K562 (cell line): ENCODE data around the gene NTM. TPM values are rescaled to one million over a fixed set of nuclear protein-coding genes. Genes with fewer than 3 reads are reported as not detected.
A peak's percentile ranks its signal among the peaks of the same experiment; 100 is the strongest.

Experiments
- ATAC-seq: fragments of 200-7000 bp; cut with Tn5 transposase; 3 replicates; pipeline ENCODE4 v1.9.1; 2020; ENCODE audit warnings: moderate library complexity
- BruUV-seq: library from RNA; stranded (reverse); fragments of 400-500 nt; replicated peaks from 2 replicates; lab custom pipeline; 2021; lab: Mats Ljungman, UMichigan
- CTCF ChIA-PET: fragments of 300-600 bp; formaldehyde crosslinking; extraction: SDS; loops from one replicate; lab custom pipeline; 2021; ENCODE audit warnings: low intra/inter-chr PET ratio; lab: Yijun Ruan, JAX
- POLR2A ChIA-PET: fragments of 300-600, 350-650 bp; sonication (Branson Sonifier 250); formaldehyde crosslinking; extraction: SDS; loops from one replicate; lab custom pipeline; 2021; ENCODE audit warnings: antibody characterized with exemption, inconsistent platforms; lab: Yijun Ruan, JAX
- DNase-seq, 4 experiments: peaks; one replicate each; pipeline versions ENCODE4 v3.0.0 to v3.0.0-alpha.2; 2011 to 2018; ENCODE audit warnings: low spot score in 3 of 4, mixed read lengths in 3 of 4; ENCODE audit errors: extremely low read depth in 1 of 4
- FAIRE-seq: peaks from 2 replicates; lab custom pipeline; 2011; peaks lifted over from hg19 to GRCh38; lab: Jason Lieb, UNC
- H2AFZ ChIP-seq: 2 replicates; pipeline ENCODE4 v1.6.0; 2011; ENCODE audit warnings: low read depth, low read length, control low read depth, inconsistent platforms
- H3K27ac ChIP-seq: fragments of 200-600 bp; 3 replicates; pipeline ENCODE4 v1.8.0; 2011; ENCODE audit warnings: low read depth, mild to moderate bottlenecking, control low read depth, inconsistent platforms, low read length, moderate library complexity, mixed read lengths; ENCODE audit errors: extremely low read depth
- H3K27me3 ChIP-seq, 2 experiments: fragments of 300-600 bp in 1 of 2; 2 replicates in 1 of 2; 3 replicates in 1 of 2; pipeline versions ENCODE4 v1.6.0 to v1.8.0; 2011; ENCODE audit warnings: inconsistent platforms in 2 of 2, low read length in 2 of 2, mild to moderate bottlenecking in 1 of 2, mixed read lengths in 1 of 2, moderate library complexity in 1 of 2; ENCODE audit not compliant: control insufficient read depth in 2 of 2, insufficient read depth in 2 of 2
- H3K36me3 ChIP-seq: fragments of 300-600 bp; 3 replicates; pipeline ENCODE4 v1.8.0; 2011; ENCODE audit warnings: mild to moderate bottlenecking, low read length, inconsistent platforms; ENCODE audit not compliant: control insufficient read depth, insufficient read depth
- H3K4me1 ChIP-seq, 2 experiments: fragments of 200-600 bp in 1 of 2; replicated peaks in 1 of 2; 2 replicates in 1 of 2; 3 replicates in 1 of 2; pipeline versions ENCODE4 v1.5.1 to v1.8.0; 2011; ENCODE audit warnings: inconsistent platforms in 2 of 2, low read length in 2 of 2, mild to moderate bottlenecking in 1 of 2, mixed read lengths in 1 of 2, moderate library complexity in 1 of 2; ENCODE audit not compliant: control insufficient read depth in 2 of 2, insufficient read depth in 2 of 2
- H3K4me2 ChIP-seq: 2 replicates; pipeline ENCODE4 v1.6.1; 2011; ENCODE audit warnings: low read length, control low read depth, inconsistent platforms, mixed read lengths; ENCODE audit not compliant: insufficient read depth
- H3K4me3 ChIP-seq: fragments of 200-600 bp; sonication (generic), shearing (Covaris generic); 2 replicates; pipeline ENCODE4 v1.5.1; 2016; ENCODE audit warnings: control low read depth, inconsistent platforms
- H3K79me2 ChIP-seq: fragments of 200-600 bp; 3 replicates; pipeline ENCODE4 v1.8.0; 2011; ENCODE audit warnings: low read length, inconsistent platforms; ENCODE audit not compliant: control insufficient read depth, insufficient read depth
- H3K9ac ChIP-seq, 2 experiments: 2 replicates each; pipeline versions ENCODE4 v1.6.0 to v1.6.1; 2011; ENCODE audit warnings: low read depth in 2 of 2, low read length in 2 of 2, control low read depth in 1 of 2, inconsistent platforms in 1 of 2, mild to moderate bottlenecking in 1 of 2, mixed read lengths in 1 of 2; ENCODE audit not compliant: insufficient read depth in 1 of 2
- H3K9me1 ChIP-seq: one replicate; pipeline ENCODE4 v1.6.0; 2011; ENCODE audit warnings: inconsistent platforms, mild to moderate bottlenecking, low read length, moderate library complexity; ENCODE audit not compliant: control insufficient read depth, insufficient read depth
- H3K9me3 ChIP-seq: replicated peaks from 2 replicates; pipeline ENCODE4 v1.5.1; 2011; ENCODE audit warnings: low read depth, low read length, inconsistent platforms; ENCODE audit not compliant: control insufficient read depth, insufficient read depth
- H4K20me1 ChIP-seq: replicated peaks from 2 replicates; pipeline ENCODE4 v1.6.1; 2011; ENCODE audit warnings: low read length, inconsistent platforms, mixed read lengths; ENCODE audit not compliant: control insufficient read depth, insufficient read depth
- BRD4 ChIP-seq: fragments of 200-600 bp; sonication (generic); IDR thresholded peaks from 2 replicates; pipeline ENCODE4 v1.6.1; 2017; ENCODE audit warnings: inconsistent platforms
- POLR2AphosphoS2 ChIP-seq: IDR thresholded peaks from 2 replicates; pipeline ENCODE4 v1.6.1; 2012; ENCODE audit warnings: low read length, improper control_type of control experiment
- RBM25 ChIP-seq: fragments of 200-400 bp; formaldehyde crosslinking; IDR thresholded peaks from 2 replicates; pipeline ENCODE4 v1.6.1; 2018; ENCODE audit warnings: low read length, low read depth, moderate library complexity; ENCODE audit not compliant: severe bottlenecking
- REST ChIP-seq, 2 experiments: fragments of 450-650 bp; formaldehyde crosslinking in 1 of 2; IDR thresholded peaks; 2 replicates each; pipeline versions ENCODE4 v1.4.0 to v1.6.1; 2014 to 2020; ENCODE audit warnings: mild to moderate bottlenecking in 2 of 2, borderline replicate concordance in 1 of 2, low read depth in 1 of 2
- YY1 ChIP-seq, 3 experiments: IDR thresholded peaks; 2 replicates each; pipeline ENCODE4 v1.6.1; 2011; ENCODE audit warnings: low read length in 2 of 3, mild to moderate bottlenecking in 2 of 3, moderate library complexity in 2 of 3, borderline replicate concordance in 1 of 3, control low read depth in 1 of 3, low read depth in 1 of 3; ENCODE audit not compliant: insufficient read depth in 3 of 3, insufficient replicate concordance in 2 of 3, control insufficient read depth in 1 of 3, insufficient read length in 1 of 3; ENCODE audit errors: extremely low read depth in 1 of 3
- ZNF146 ChIP-seq: IDR thresholded peaks from one replicate; pipeline ENCODE4 v1.6.1; 2018; ENCODE audit warnings: missing compliant biosample characterization; ENCODE audit not compliant: unreplicated experiment
- WGBS: fragments of 100-300 bp; shearing (Covaris generic); methylation state at CpG from one replicate; pipeline ENCODE4 v1.1.6; 2016; ENCODE audit warnings: low coverage, mixed read lengths; ENCODE audit not compliant: insufficient coverage; ENCODE audit errors: missing lambda C conversion rate; 5-methylcytosine and 5-hydroxymethylcytosine counted together
- in situ Hi-C: fragments of 300-500 bp; cut with MboI; formaldehyde crosslinking; loops from 4 replicates; pipeline ENCODE4 v1.15.0; 2018; ENCODE audit warnings: inconsistent platforms, mixed read lengths
- intact Hi-C: fragments of 100-400 bp; cut with micrococcal nuclease; formaldehyde crosslinking; loops from 2 replicates; pipeline ENCODE4 v1.14.2; 2022
- polyA plus RNA-seq, 8 experiments: library from polyadenylated mRNA; depleted of rRNA in 4 of 8; stranded (reverse) in 5 of 8; unstranded in 3 of 8; fragments of >200 nt; fragmentation: Nextera tagmentation in 2 of 8; fragmentation: Illumina TruSeq in 1 of 8; extraction: Ambion mirVana in 2 of 8; extraction: Trizol in 1 of 8; gene quantifications; 2 replicates each; pipeline versions ENCODE4 v1.2.1 to v1.2.3, GENCODE V29; 2011 to 2014; ENCODE audit warnings: inconsistent platforms in 1 of 8, missing spikeins in 1 of 8
- total RNA-seq, 7 experiments: library from RNA; depleted of rRNA in 6 of 7; stranded (reverse); fragments of >200 nt in 6 of 7; fragmentation: Illumina TruSeq in 2 of 7; extraction: Trizol in 2 of 7; gene quantifications; 2 replicates each; pipeline versions ENCODE4 v1.2.1 to v1.2.3, GENCODE V29; 2011 to 2021; ENCODE audit warnings: low replicate concordance in 1 of 7

NTM gene
- total and polyA plus RNA-seq, 9 of the 15 experiments (the other 6 are each of a cell fraction or from before 2014, with no cell fraction given), result not detected

- 0% methylated on average over 1 of the region's 1 CpG for WGBS
- in situ Hi-C loops, result no loop called here
- ATAC-seq, result no peak
- no peak for FAIRE-seq
- no peaks in the 10 kb centered on the region for H3K27me3 ChIP-seq
- H3K9me3 ChIP-seq, result no peaks in the 10 kb centered on the region; the same call in 1 of the 2 replicates
- no peak overlapping the region for H3K27ac ChIP-seq
- no TSS peak for BruUV-seq
- intact Hi-C loops, result no loop called here
- CTCF ChIA-PET, result no interaction called here
- POLR2A ChIA-PET, result no interaction called here
- H3K4me3 ChIP-seq, result no peak overlapping the region
- no peak overlapping the region for H3K9ac ChIP-seq
- no peaks in the 10 kb centered on the region for H4K20me1 ChIP-seq
- no peaks in the 10 kb centered on the region for H3K79me2 ChIP-seq
- no peaks in the 10 kb centered on the region for H3K36me3 ChIP-seq
- no peaks in the 10 kb centered on the region for H3K4me1 ChIP-seq
- H3K9me1 ChIP-seq, result no peaks in the 10 kb centered on the region
- no peak overlapping the region for H2AFZ ChIP-seq
- no peak for DNase-seq
- H3K4me2 ChIP-seq, result no peak overlapping the region
- peak; percentile 30 for TF ChIP-seq ZNF146 (CRISPR knock-in tag)
- TF ChIP-seq RBM25, result peak; percentile 13
- no peak for TF ChIP-seq BRD4
Measured at GRCh38 chr11:132020001-132020400, 649.6 kb downstream of the NTM start.

- POLR2A ChIA-PET, result no interaction called here
Measured at GRCh38 chr11:132022285-132022684, 651.9 kb downstream of the NTM start.

More at GRCh38 chr11:132022285-132022684, 651.9 kb downstream of the NTM start:
- H3K4me3 ChIP-seq, result no peak overlapping the region
- H3K4me1 ChIP-seq, result no peaks in the 10 kb centered on the region
- ATAC-seq, result no peak
- WGBS, result 0% methylated on average over 5 of the region's 5 CpGs
- in situ Hi-C loops, result no loop called here
- no peaks in the 10 kb centered on the region for H4K20me1 ChIP-seq
- H3K36me3 ChIP-seq, result no peaks in the 10 kb centered on the region
- CTCF ChIA-PET, result no interaction called here
- H3K27me3 ChIP-seq, result no peaks in the 10 kb centered on the region
- no peaks in the 10 kb centered on the region for H3K79me2 ChIP-seq
- no peak overlapping the region for H3K4me2 ChIP-seq
- H2AFZ ChIP-seq, result no peak overlapping the region
- TF ChIP-seq POLR2AphosphoS2, result no peak
- no peak for TF ChIP-seq REST (IDR thresholded peaks at IDR 0.05; ENCODE audit: borderline replicate concordance)
- TF ChIP-seq REST (CRISPR knock-in tag; IDR thresholded peaks at IDR 0.05; ENCODE audit: low read depth), result no peak
- TF ChIP-seq YY1 (IDR thresholded peaks at IDR 0.05; ENCODE audit: borderline replicate concordance in 1 of 3, control insufficient read depth in 1 of 3, extremely low read depth in 1 of 3, insufficient read depth in 3 of 3, insufficient read length in 1 of 3, insufficient replicate concordance in 2 of 3, low read depth in 1 of 3, low read length in 2 of 3), result no peak
- H3K9me3 ChIP-seq, result no peaks in the 10 kb centered on the region; the same call in 1 of the 2 replicates
- H3K9me1 ChIP-seq, result no peaks in the 10 kb centered on the region
- no peak for DNase-seq
- no peak for FAIRE-seq
- BruUV-seq, result no TSS peak
- H3K27ac ChIP-seq, result no peak overlapping the region
- H3K9ac ChIP-seq, result no peak overlapping the region
- intact Hi-C loops, result no loop called here
